Endothelial cell of umbilical vein (primary cell): Measurements from ENCODE around the gene DEFB113. TPM values are rescaled to one million over a fixed set of nuclear protein-coding genes. Genes with fewer than 3 reads are reported as not detected.

Experiments used
- BruUV-seq: library from RNA; stranded (reverse); fragments of 400-500 nt; replicated peaks from 2 replicates; lab custom pipeline; 2021; lab: Mats Ljungman, UMichigan
- CTCF ChIA-PET: fragments of 300-600, 350-600 bp; sonication (Branson Sonifier 250); formaldehyde crosslinking; loops from one replicate; lab custom pipeline; 2021; ENCODE audit warnings: antibody characterized with exemption, inconsistent platforms; lab: Charles Lee
- POLR2A ChIA-PET: fragments of 300-600, 350-600 bp; sonication (Branson Sonifier 250); formaldehyde crosslinking; loops from one replicate; lab custom pipeline; 2021; ENCODE audit warnings: antibody characterized with exemption, inconsistent platforms; lab: Charles Lee
- DNase-seq: peaks from one replicate; pipeline ENCODE4 v3.0.0-alpha.2; 2011; ENCODE audit warnings: low read depth, low spot score
- FAIRE-seq: peaks from 2 replicates; lab custom pipeline; 2011; peaks lifted over from hg19 to GRCh38; lab: Jason Lieb, UNC
- H2AFZ ChIP-seq: 2 replicates; pipeline ENCODE4 v1.6.0; 2012; ENCODE audit warnings: low read depth, low read length, control low read depth, inconsistent platforms
- H3K27ac ChIP-seq: 2 replicates; pipeline ENCODE4 v1.5.1; 2011; ENCODE audit warnings: low read depth, mild to moderate bottlenecking, control low read depth, low read length, moderate library complexity; ENCODE audit not compliant: insufficient read depth
- H3K27me3 ChIP-seq, 2 experiments: 2 replicates each; pipeline versions ENCODE4 v1.6.0 to v1.6.1; 2011; ENCODE audit warnings: low read length in 2 of 2, mixed read lengths in 1 of 2; ENCODE audit not compliant: control insufficient read depth in 2 of 2, insufficient read depth in 2 of 2
- H3K36me3 ChIP-seq, 2 experiments: 2 replicates in 1 of 2; 3 replicates in 1 of 2; pipeline ENCODE4 v1.5.1; 2011; ENCODE audit warnings: low read length in 2 of 2, mild to moderate bottlenecking in 1 of 2, moderate library complexity in 1 of 2; ENCODE audit not compliant: control insufficient read depth in 2 of 2, insufficient read depth in 2 of 2; ENCODE audit errors: extremely low read depth in 1 of 2
- H3K4me1 ChIP-seq: 3 replicates; pipeline ENCODE4 v1.5.1; 2011; ENCODE audit warnings: mild to moderate bottlenecking, low read length; ENCODE audit not compliant: control insufficient read depth, insufficient read depth; ENCODE audit errors: extremely low read depth
- H3K4me2 ChIP-seq: 2 replicates; pipeline ENCODE4 v1.6.1; 2011; ENCODE audit warnings: low read length, control low read depth, mixed read lengths; ENCODE audit not compliant: insufficient read depth
- H3K4me3 ChIP-seq, 3 experiments: fragments of 200-600 bp in 1 of 3; sonication (generic), shearing (Covaris generic) in 1 of 3; replicated peaks in 1 of 3; 2 replicates each; pipeline ENCODE4 v1.5.1; 2011 to 2016; ENCODE audit warnings: control low read depth in 3 of 3, low read length in 3 of 3, mild to moderate bottlenecking in 2 of 3, inconsistent platforms in 1 of 3, low read depth in 1 of 3, moderate library complexity in 1 of 3; ENCODE audit not compliant: insufficient read depth in 1 of 3
- H3K79me2 ChIP-seq: 2 replicates; pipeline ENCODE4 v1.6.0; 2012; ENCODE audit warnings: low read length, inconsistent platforms; ENCODE audit not compliant: control insufficient read depth, insufficient read depth
- H3K9ac ChIP-seq: replicated peaks from 2 replicates; pipeline ENCODE3; 2011; ENCODE audit warnings: low read length, control low read depth; ENCODE audit not compliant: insufficient read depth; ENCODE audit errors: extremely low read depth
- H3K9me1 ChIP-seq: replicated peaks from 3 replicates; pipeline ENCODE4 v1.6.0; 2011; ENCODE audit warnings: mild to moderate bottlenecking, low read length; ENCODE audit not compliant: control insufficient read depth, insufficient read depth; ENCODE audit errors: extremely low read depth
- H3K9me3 ChIP-seq: replicated peaks from 2 replicates; pipeline ENCODE4 v1.5.1; 2012; ENCODE audit warnings: low read length, inconsistent platforms; ENCODE audit not compliant: control insufficient read depth, insufficient read depth
- H4K20me1 ChIP-seq: replicated peaks from 2 replicates; pipeline ENCODE3; 2011; ENCODE audit warnings: mild to moderate bottlenecking, low read length; ENCODE audit not compliant: control insufficient read depth, insufficient read depth; ENCODE audit errors: extremely low read depth
- EZH2 ChIP-seq: IDR thresholded peaks from 2 replicates; pipeline ENCODE4 v1.6.1; 2012; ENCODE audit warnings: borderline replicate concordance, low read depth, mild to moderate bottlenecking, moderate library complexity, low read length, inconsistent platforms; ENCODE audit not compliant: severe bottlenecking
- FOS ChIP-seq: IDR thresholded peaks from 2 replicates; pipeline ENCODE4 v1.6.1; 2011; ENCODE audit warnings: mild to moderate bottlenecking, low read length, moderate library complexity, borderline replicate concordance; ENCODE audit not compliant: insufficient read depth
- GATA2 ChIP-seq: IDR thresholded peaks from 2 replicates; pipeline ENCODE4 v1.7.0; 2011; ENCODE audit warnings: low read depth, mild to moderate bottlenecking, moderate library complexity, mixed read lengths, low read length; ENCODE audit not compliant: insufficient read length, insufficient read depth
- JUN ChIP-seq: IDR thresholded peaks from 2 replicates; pipeline ENCODE4 v1.6.1; 2011; ENCODE audit warnings: borderline replicate concordance, low read depth; ENCODE audit not compliant: insufficient read length, insufficient read depth
- MYC ChIP-seq: IDR thresholded peaks from one replicate; pipeline ENCODE4 v1.6.1; 2011; ENCODE audit warnings: mild to moderate bottlenecking, low read depth, low read length
- POLR2A ChIP-seq: IDR thresholded peaks from 2 replicates; pipeline ENCODE4 v1.6.1; 2012; ENCODE audit warnings: low read depth, mild to moderate bottlenecking, control low read depth, low read length
- POLR2AphosphoS5 ChIP-seq: IDR thresholded peaks from 2 replicates; pipeline ENCODE4 v1.6.1; 2012; ENCODE audit warnings: low read depth, mild to moderate bottlenecking, control low read depth, low read length, moderate library complexity; ENCODE audit not compliant: insufficient read depth
- dilution Hi-C: fragments of 300-500 bp; cut with MboI; formaldehyde crosslinking; loops from one replicate; pipeline ENCODE4 v1.15.0; 2019; ENCODE audit warnings: low sequenced_read_pairs; ENCODE audit not compliant: extremely low pct_ligation_motif_present
- intact Hi-C: fragments of 100-400 bp; cut with micrococcal nuclease; formaldehyde crosslinking; loops from one replicate; pipeline ENCODE4 v1.10.0; 2022
- polyA plus RNA-seq, 4 experiments: library from polyadenylated mRNA; depleted of rRNA in 3 of 4; stranded (reverse) in 3 of 4; unstranded in 1 of 4; fragments of >200 nt; gene quantifications; 2 replicates each; pipeline versions ENCODE4 v1.2.1 to v1.2.3, GENCODE V29; 2011 to 2012; ENCODE audit warnings: missing spikeins in 1 of 4
- total RNA-seq: library from RNA; stranded (reverse); gene quantifications from 2 replicates; pipeline ENCODE4 v1.2.3, GENCODE V29; 2021
- TF ChIP-seq, protein P1 (sequence below): IDR thresholded peaks from 2 replicates; pipeline ENCODE4 v1.6.1; 2011; ENCODE audit not compliant: insufficient read depth, insufficient read length
- TF ChIP-seq, protein P2 (sequence below), 2 donors: IDR thresholded peaks; 1 replicate in 1 of 2; 2 replicates in 1 of 2; pipeline ENCODE4 v1.5.1; 2011; ENCODE audit warnings: low read length in 2 of 2, mild to moderate bottlenecking in 2 of 2, moderate library complexity in 2 of 2, control low read depth in 1 of 2, inconsistent platforms in 1 of 2, low read depth in 1 of 2; ENCODE audit not compliant: insufficient read depth in 1 of 2; ENCODE audit errors: extremely low read depth in 1 of 2

DEFB113 gene
- total and polyA plus RNA-seq, 2 donors (not counting 3 experiments of a cell fraction or from before 2014, with no cell fraction given): not detected

DNA sequence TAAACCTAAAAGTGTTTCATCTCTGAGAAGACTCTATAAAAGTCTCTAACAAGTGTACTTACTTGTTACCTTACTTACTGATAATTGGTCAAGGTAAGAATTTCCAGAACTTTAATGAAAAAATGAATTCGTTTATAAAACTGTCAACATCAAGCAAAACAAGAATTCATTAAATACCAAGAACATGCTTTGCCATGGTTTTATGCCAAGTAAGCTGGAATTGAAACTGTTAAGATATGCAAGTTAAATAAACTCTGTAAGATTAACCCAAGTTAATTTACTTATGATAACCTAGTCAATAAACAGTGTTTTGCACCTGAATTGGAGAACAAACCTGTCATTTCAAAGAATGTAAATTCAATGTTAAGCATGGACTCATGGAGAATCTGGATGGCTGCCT is 17.1 kb upstream of the DEFB113 start:
- dilution Hi-C loops (no loop called here), intact Hi-C loops (no loop called here)
- Histone ChIP-seq H3K27ac (no peak overlapping the region), H2AFZ (no peak overlapping the region), H3K4me3 (no peak overlapping the region), H3K79me2 (no peaks in the 10 kb centered on the region), H3K4me2 (no peak overlapping the region), H3K4me1 (no peaks in the 10 kb centered on the region), H3K9ac (no peak overlapping the region), H3K9me1 (no peaks in the 10 kb centered on the region), H3K27me3 (no peaks in the 10 kb centered on the region), H3K36me3 (no peaks in the 10 kb centered on the region), H3K9me3 (peaks cover 2% of the 10 kb centered on the region), H4K20me1 (no peaks in the 10 kb centered on the region)
- ChIA-PET CTCF (no interaction called here), POLR2A (no interaction called here)
- no TSS peak for BruUV-seq
- no peak for FAIRE-seq
- TF ChIP-seq JUN: no peak
- TF ChIP-seq, protein P1, sequence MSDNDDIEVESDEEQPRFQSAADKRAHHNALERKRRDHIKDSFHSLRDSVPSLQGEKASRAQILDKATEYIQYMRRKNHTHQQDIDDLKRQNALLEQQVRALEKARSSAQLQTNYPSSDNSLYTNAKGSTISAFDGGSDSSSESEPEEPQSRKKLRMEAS: no peak
- no peak for TF ChIP-seq POLR2A
- TF ChIP-seq, protein P2, sequence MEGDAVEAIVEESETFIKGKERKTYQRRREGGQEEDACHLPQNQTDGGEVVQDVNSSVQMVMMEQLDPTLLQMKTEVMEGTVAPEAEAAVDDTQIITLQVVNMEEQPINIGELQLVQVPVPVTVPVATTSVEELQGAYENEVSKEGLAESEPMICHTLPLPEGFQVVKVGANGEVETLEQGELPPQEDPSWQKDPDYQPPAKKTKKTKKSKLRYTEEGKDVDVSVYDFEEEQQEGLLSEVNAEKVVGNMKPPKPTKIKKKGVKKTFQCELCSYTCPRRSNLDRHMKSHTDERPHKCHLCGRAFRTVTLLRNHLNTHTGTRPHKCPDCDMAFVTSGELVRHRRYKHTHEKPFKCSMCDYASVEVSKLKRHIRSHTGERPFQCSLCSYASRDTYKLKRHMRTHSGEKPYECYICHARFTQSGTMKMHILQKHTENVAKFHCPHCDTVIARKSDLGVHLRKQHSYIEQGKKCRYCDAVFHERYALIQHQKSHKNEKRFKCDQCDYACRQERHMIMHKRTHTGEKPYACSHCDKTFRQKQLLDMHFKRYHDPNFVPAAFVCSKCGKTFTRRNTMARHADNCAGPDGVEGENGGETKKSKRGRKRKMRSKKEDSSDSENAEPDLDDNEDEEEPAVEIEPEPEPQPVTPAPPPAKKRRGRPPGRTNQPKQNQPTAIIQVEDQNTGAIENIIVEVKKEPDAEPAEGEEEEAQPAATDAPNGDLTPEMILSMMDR (IDR thresholded peaks at IDR 0.05; ENCODE audit: extremely low read depth in 1 of 2, insufficient read depth in 1 of 2, low read depth in 1 of 2, low read length in 2 of 2): no peak
- no peak for DNase-seq

DNA sequence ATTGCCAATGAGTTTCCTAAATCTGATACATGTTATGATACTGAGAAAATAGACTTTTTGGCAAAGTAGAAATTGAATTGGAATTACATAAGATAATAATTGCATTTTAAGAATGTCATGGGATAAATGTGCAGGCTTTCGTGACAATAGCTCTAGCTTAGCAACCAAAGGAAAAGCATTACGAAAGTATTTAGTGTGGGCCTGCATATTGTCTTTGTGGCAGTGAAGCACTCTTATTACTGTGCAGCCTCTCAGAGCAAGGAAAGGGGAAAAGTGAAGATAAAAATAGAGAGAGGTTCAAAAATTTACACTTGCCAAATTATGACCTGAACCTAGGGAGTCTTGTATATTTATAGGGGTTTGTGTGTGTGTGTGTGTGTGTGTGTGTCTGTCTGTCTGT is 12.6 kb upstream of the DEFB113 start:
- Histone ChIP-seq H3K4me3 (no peak overlapping the region), H3K36me3 (no peaks in the 10 kb centered on the region), H3K4me1 (no peaks in the 10 kb centered on the region), H3K9me3 (no peaks in the 10 kb centered on the region), H3K4me2 (no peak overlapping the region), H3K79me2 (no peaks in the 10 kb centered on the region), H2AFZ (no peak overlapping the region), H3K27ac (no peak overlapping the region), H3K9ac (no peak overlapping the region), H3K9me1 (no peaks in the 10 kb centered on the region), H4K20me1 (no peaks in the 10 kb centered on the region), H3K27me3 (no peaks in the 10 kb centered on the region)
- no peak for FAIRE-seq
- ChIA-PET CTCF (no interaction called here), POLR2A (no interaction called here)
- TF ChIP-seq FOS: no peak
- TF ChIP-seq, protein P1: no peak
- no peak for TF ChIP-seq GATA2
- TF ChIP-seq, protein P2 (IDR thresholded peaks at IDR 0.05; ENCODE audit: extremely low read depth in 1 of 2, insufficient read depth in 1 of 2, low read depth in 1 of 2, low read length in 2 of 2): no peak
- no peak for TF ChIP-seq POLR2A
- TF ChIP-seq EZH2: no peak
- no peak for TF ChIP-seq MYC
- no peak for TF ChIP-seq JUN
- TF ChIP-seq POLR2AphosphoS5: no peak
- BruUV-seq: no TSS peak
- dilution Hi-C loops (no loop called here), intact Hi-C loops (no loop called here)
- DNase-seq: no peak
